ENCODE results near the gene B3GAT1. TPM values are rescaled to one million over a fixed set of nuclear protein-coding genes. Genes with fewer than 3 reads are reported as not detected.

The B3GAT1 gene
- polyA plus RNA-seq, 1 donor, result 2.0 TPM

- H3K36me3 ChIP-seq (ENCODE audit: control insufficient read depth, insufficient read depth, low read length), result no peaks in the 10 kb centered on the region
- no peaks in the 10 kb centered on the region for H3K9me3 ChIP-seq (ENCODE audit: control insufficient read depth, low read depth, low read length)
- H3K4me3 ChIP-seq (ENCODE audit: low read length), result no peak overlapping the region
- H3K27ac ChIP-seq (ENCODE audit: low read length), result no peak overlapping the region
- H3K27me3 ChIP-seq (ENCODE audit: control insufficient read depth, insufficient read depth, low read length), result peaks cover 34% of the 10 kb centered on the region
- H3K4me1 ChIP-seq (ENCODE audit: control insufficient read depth, insufficient read depth, low read length), result peaks cover 13% of the 10 kb centered on the region
- 100% methylated on average over 1 of the region's 10 CpGs for WGBS (ENCODE audit: insufficient coverage, low lambda C conversion rate)
- DNase-seq, result no peak
Measured at GRCh38 chr11:134334796-134335571, 77.1 kb downstream of the B3GAT1 start.

- no peaks in the 10 kb centered on the region for H3K9me3 ChIP-seq (ENCODE audit: control insufficient read depth, low read depth, low read length)
- no peak overlapping the region for H3K4me3 ChIP-seq (ENCODE audit: low read length)
Measured at GRCh38 chr11:134333946-134334345, 78.1 kb downstream of the B3GAT1 start.

GRCh38 chr11:134333312-134333711 lies 78.7 kb downstream of the B3GAT1 start:
- H3K9me3 ChIP-seq (ENCODE audit: control insufficient read depth, low read depth, low read length), result no peaks in the 10 kb centered on the region
- H3K27ac ChIP-seq (ENCODE audit: low read length), result no peak overlapping the region
- H3K4me3 ChIP-seq (ENCODE audit: low read length), result no peak overlapping the region
- WGBS (ENCODE audit: insufficient coverage, low lambda C conversion rate), result no CpG with 5 or more reads among the region's 7 CpGs
- H3K27me3 ChIP-seq (ENCODE audit: control insufficient read depth, insufficient read depth, low read length), result peaks cover 39% of the 10 kb centered on the region
- H3K4me1 ChIP-seq (ENCODE audit: control insufficient read depth, insufficient read depth, low read length), result peaks cover 13% of the 10 kb centered on the region
- DNase-seq, result no peak
- no peaks in the 10 kb centered on the region for H3K36me3 ChIP-seq (ENCODE audit: control insufficient read depth, insufficient read depth, low read length)

More at GRCh38 chr11:134333946-134334345, 78.1 kb downstream of the B3GAT1 start:
- no peak overlapping the region for H3K27ac ChIP-seq (ENCODE audit: low read length)
- peaks cover 13% of the 10 kb centered on the region for H3K4me1 ChIP-seq (ENCODE audit: control insufficient read depth, insufficient read depth, low read length)
- WGBS (ENCODE audit: insufficient coverage, low lambda C conversion rate), result no CpG with 5 or more reads among the region's 3 CpGs
- no peak for DNase-seq
- no peaks in the 10 kb centered on the region for H3K36me3 ChIP-seq (ENCODE audit: control insufficient read depth, insufficient read depth, low read length)
- H3K27me3 ChIP-seq (ENCODE audit: control insufficient read depth, insufficient read depth, low read length), result peaks cover 39% of the 10 kb centered on the region

GRCh38 chr11:134332782-134333181 lies 79.3 kb downstream of the B3GAT1 start:
- WGBS (ENCODE audit: insufficient coverage, low lambda C conversion rate), result no CpG with 5 or more reads among the region's 7 CpGs
- Histone ChIP-seq H3K9me3 (ENCODE audit: control insufficient read depth, low read depth, low read length) (no peaks in the 10 kb centered on the region), H3K4me1 (ENCODE audit: control insufficient read depth, insufficient read depth, low read length) (peaks cover 13% of the 10 kb centered on the region), H3K4me3 (ENCODE audit: low read length) (no peak overlapping the region), H3K36me3 (ENCODE audit: control insufficient read depth, insufficient read depth, low read length) (no peaks in the 10 kb centered on the region), H3K27me3 (ENCODE audit: control insufficient read depth, insufficient read depth, low read length) (peaks cover 39% of the 10 kb centered on the region), H3K27ac (ENCODE audit: low read length) (no peak overlapping the region)
- no peak for DNase-seq

- no peak overlapping the region for H3K27ac ChIP-seq (ENCODE audit: low read length)
- WGBS (ENCODE audit: insufficient coverage, low lambda C conversion rate), result no CpG with 5 or more reads among the region's 40 CpGs
- DNase-seq, result peak; percentile 8 to 46
Measured at GRCh38 chr11:134332189-134332631, 79.8 kb downstream of the B3GAT1 start.

GRCh38 chr11:134331354-134332188 lies 80.5 kb downstream of the B3GAT1 start, which contains the start of gene GLB1L2:
Gene GLB1L2 (plus strand): TSS chr11:134331988. CDS start chr11:134332062, 74 bp downstream.
- H3K36me3 ChIP-seq (ENCODE audit: control insufficient read depth, insufficient read depth, low read length), result no peaks in the 10 kb centered on the region
- H3K4me1 ChIP-seq (ENCODE audit: control insufficient read depth, insufficient read depth, low read length), result peaks cover 13% of the 10 kb centered on the region
- no peaks in the 10 kb centered on the region for H3K9me3 ChIP-seq (ENCODE audit: control insufficient read depth, low read depth, low read length)
- WGBS (ENCODE audit: insufficient coverage, low lambda C conversion rate), result 10% methylated on average over 1 of the region's 80 CpGs
- peak; percentile 77 to 83 for DNase-seq
- peak within 1 kb of the TSS; percentile 57 for H3K4me3 ChIP-seq (ENCODE audit: low read length)
- no peak within 1 kb of the TSS for H3K27ac ChIP-seq (ENCODE audit: low read length)
- H3K27me3 ChIP-seq (ENCODE audit: control insufficient read depth, insufficient read depth, low read length), result peaks cover 39% of the 10 kb centered on the region

More at GRCh38 chr11:134332189-134332631, 79.8 kb downstream of the B3GAT1 start:
- H3K4me3 ChIP-seq (ENCODE audit: low read length), result peak overlapping the region; percentile 57
- peaks cover 39% of the 10 kb centered on the region for H3K27me3 ChIP-seq (ENCODE audit: control insufficient read depth, insufficient read depth, low read length)
- H3K4me1 ChIP-seq (ENCODE audit: control insufficient read depth, insufficient read depth, low read length), result peaks cover 13% of the 10 kb centered on the region
- H3K9me3 ChIP-seq (ENCODE audit: control insufficient read depth, low read depth, low read length), result no peaks in the 10 kb centered on the region
- H3K36me3 ChIP-seq (ENCODE audit: control insufficient read depth, insufficient read depth, low read length), result no peaks in the 10 kb centered on the region

GRCh38 chr11:134330611-134331353 lies 81.3 kb downstream of the B3GAT1 start:
- Histone ChIP-seq H3K27ac (ENCODE audit: low read length) (no peak overlapping the region), H3K4me3 (ENCODE audit: low read length) (peak overlapping the region; percentile 43), H3K36me3 (ENCODE audit: control insufficient read depth, insufficient read depth, low read length) (no peaks in the 10 kb centered on the region), H3K27me3 (ENCODE audit: control insufficient read depth, insufficient read depth, low read length) (peaks cover 39% of the 10 kb centered on the region), H3K4me1 (ENCODE audit: control insufficient read depth, insufficient read depth, low read length) (peaks cover 13% of the 10 kb centered on the region), H3K9me3 (ENCODE audit: control insufficient read depth, low read depth, low read length) (no peaks in the 10 kb centered on the region)
- peak in 1 of 2 donors; percentile 11 for DNase-seq
- WGBS (ENCODE audit: insufficient coverage, low lambda C conversion rate), result 0% methylated on average over 1 of the region's 22 CpGs

Other genes starting within 250 kb of the B3GAT1 start
- gene NCAPD3, start 188.3 kb downstream of the B3GAT1 start, polyA plus RNA-seq, result 20.2 TPM
- gene VPS26B, start 187.6 kb downstream of the B3GAT1 start, polyA plus RNA-seq, result 49.7 TPM
- gene THYN1, start 158.9 kb downstream of the B3GAT1 start, polyA plus RNA-seq, result 58.8 TPM
- 32.6 TPM for gene ACAD8, start 158.7 kb downstream of the B3GAT1 start, polyA plus RNA-seq
- 0.04 TPM for gene GLB1L3, start 135.9 kb downstream of the B3GAT1 start, polyA plus RNA-seq
- gene GLB1L2, start 80.3 kb downstream of the B3GAT1 start, polyA plus RNA-seq, result 6.7 TPM